ENCODE data around the gene RAD51B. TPM values are rescaled to one million over a fixed set of nuclear protein-coding genes. Genes with fewer than 3 reads are reported as not detected.

The RAD51B gene
- total RNA-seq, 2 experiments from 2014 or later = 27.4 to 31.6 TPM

DNA sequence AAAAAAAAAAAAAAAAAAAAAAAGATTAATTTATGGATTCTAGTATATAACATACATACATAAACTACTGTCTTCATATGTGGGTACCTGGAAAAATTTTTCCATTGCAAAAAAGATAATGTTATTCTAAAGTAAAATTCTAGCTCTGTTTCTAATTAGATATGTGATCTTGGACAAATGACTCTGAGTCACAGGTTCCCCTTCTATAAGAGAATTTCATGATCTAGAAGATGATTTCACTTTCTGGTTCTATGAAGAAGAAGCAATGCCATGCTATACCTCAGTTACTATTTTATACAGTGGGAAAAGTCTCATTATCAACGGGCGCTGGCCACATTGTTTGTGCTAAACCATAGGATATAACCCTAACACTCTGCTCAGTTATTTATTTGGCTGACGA is 622.0 kb downstream of the RAD51B start:
- H3K27ac Mint-ChIP-seq = no peak overlapping the region
- peaks cover 13% of the 10 kb centered on the region for H3K4me1 Mint-ChIP-seq
- peaks cover 7% of the 10 kb centered on the region for H3K36me3 Mint-ChIP-seq
- no peaks in the 10 kb centered on the region for H3K27me3 Mint-ChIP-seq
- H3K9me3 Mint-ChIP-seq = peaks cover under 1% of the 10 kb centered on the region
- no peak for DNase-seq
- no peak overlapping the region for H3K4me3 Mint-ChIP-seq

DNA sequence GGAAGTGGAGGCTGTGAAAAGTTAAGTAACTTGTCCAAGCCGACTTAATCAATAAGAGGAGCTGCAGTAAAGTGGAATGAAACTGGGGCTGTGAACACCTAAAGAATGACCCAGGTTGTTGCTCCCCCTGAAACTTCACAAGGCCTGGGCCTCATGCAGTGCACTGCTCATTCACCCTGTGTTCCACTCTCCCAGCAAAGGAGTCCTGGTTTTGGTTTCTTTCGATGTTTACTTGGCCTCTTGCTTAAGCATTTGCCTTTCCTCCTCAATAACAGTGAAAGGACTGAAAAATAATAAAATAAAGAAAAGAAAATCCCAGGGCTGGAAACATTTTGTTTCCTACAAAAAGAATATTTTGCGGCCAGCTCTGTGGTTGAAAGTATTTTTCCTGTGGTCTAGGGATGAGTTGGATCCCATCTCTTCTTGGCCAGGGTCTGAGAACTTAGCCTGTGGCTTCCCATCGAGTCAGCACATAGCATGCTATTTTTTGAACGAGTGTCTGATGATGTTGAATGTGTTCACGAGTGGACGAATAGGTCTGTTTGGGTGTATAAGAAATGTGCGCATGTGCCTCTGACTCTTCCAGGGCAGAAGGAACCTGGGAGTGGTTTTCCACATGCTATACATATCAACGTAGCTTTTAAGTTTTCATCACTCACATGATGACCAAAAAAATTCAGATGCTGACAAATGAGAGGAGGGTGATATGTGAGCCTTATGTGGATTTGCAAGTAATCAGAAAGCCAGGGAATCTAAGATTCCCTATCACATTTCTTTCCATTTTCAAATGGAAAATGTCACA is 623.5 kb downstream of the RAD51B start:
- peaks cover 7% of the 10 kb centered on the region for H3K36me3 Mint-ChIP-seq
- H3K27ac Mint-ChIP-seq = no peak overlapping the region
- DNase-seq = no peak
- H3K9me3 Mint-ChIP-seq = no peaks in the 10 kb centered on the region
- H3K4me1 Mint-ChIP-seq = peaks cover 18% of the 10 kb centered on the region
- H3K27me3 Mint-ChIP-seq = no peaks in the 10 kb centered on the region
- H3K4me3 Mint-ChIP-seq = no peak overlapping the region

DNA sequence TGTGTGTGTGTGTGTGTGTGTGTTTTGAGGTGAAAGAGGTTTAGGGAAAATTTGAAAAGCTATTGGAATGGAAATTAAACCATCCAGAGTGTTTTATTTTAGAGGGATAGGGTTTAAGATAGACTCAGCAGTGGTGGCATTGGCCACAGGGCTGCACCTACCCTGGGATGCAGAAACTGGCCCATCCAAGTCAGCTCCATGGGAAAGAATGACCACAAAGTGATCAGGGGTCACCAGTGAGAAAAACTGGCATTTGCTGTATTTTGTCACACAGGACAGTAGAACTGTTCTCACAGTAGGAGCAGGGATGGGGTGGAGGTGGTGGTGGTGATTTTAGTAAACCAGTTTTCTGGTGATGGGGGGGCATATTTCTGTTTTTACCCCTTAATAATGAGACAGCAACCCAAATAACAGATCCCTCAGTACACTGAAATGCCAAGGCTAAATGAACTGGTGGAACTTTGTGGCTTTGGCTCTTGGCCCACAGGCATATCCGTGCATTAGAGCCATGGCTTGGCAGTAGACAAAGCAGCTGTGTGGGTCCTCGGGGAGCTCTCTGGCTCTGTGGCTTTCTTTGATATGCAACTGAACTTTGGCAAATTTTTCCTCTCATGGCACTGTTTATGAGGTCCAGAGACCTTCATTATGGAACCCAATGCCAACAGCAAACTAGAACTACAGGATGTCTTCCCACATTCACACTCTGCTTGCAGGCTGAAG is 625.0 kb downstream of the RAD51B start:
- no peak overlapping the region for H3K27ac Mint-ChIP-seq
- peaks cover 18% of the 10 kb centered on the region for H3K4me1 Mint-ChIP-seq
- no peak overlapping the region for H3K4me3 Mint-ChIP-seq
- no peaks in the 10 kb centered on the region for H3K27me3 Mint-ChIP-seq
- H3K9me3 Mint-ChIP-seq = no peaks in the 10 kb centered on the region
- peaks cover 7% of the 10 kb centered on the region for H3K36me3 Mint-ChIP-seq
- no peak for DNase-seq

DNA sequence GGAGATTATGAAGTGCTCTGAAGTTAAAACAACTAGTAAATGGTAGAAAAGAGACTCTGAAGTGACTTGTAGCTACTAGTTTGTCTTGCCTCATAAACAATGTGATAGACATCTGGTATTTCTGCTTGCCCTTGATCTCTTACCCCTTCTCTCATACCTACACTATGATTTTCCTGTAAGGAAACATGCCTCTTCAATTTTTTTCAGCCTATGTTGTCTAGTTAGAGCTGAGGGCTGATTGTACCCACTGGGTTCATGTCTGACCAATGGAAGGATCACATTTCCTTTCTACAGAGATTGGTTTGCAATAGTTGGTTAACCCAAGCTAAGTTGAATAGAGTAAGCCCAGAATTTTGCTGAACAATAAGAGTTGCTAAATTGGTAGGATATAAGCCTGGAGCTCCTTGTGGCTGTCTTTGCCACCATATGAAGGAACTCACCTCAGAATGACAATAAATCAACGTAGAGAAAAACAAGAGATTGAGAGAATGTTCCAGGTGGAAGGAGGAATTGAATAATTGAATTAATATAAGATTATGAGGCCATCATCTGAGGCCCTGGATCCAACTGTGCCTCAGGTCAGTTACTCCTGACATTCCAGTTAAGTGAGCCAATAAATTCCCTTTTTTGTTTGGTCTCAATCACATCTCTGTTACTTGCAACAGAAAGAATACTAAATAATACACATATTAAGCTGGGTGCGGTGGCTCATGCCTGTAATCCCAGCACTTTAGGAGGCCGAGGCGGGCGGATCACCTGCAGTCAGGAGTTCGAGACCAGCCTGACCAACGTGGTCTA is 626.9 kb downstream of the RAD51B start:
- peaks cover 16% of the 10 kb centered on the region for H3K4me1 Mint-ChIP-seq
- no peak for DNase-seq
- peaks cover 7% of the 10 kb centered on the region for H3K36me3 Mint-ChIP-seq
- no peak overlapping the region for H3K4me3 Mint-ChIP-seq
- no peak overlapping the region for H3K27ac Mint-ChIP-seq
- no peaks in the 10 kb centered on the region for H3K9me3 Mint-ChIP-seq
- no peaks in the 10 kb centered on the region for H3K27me3 Mint-ChIP-seq

DNA sequence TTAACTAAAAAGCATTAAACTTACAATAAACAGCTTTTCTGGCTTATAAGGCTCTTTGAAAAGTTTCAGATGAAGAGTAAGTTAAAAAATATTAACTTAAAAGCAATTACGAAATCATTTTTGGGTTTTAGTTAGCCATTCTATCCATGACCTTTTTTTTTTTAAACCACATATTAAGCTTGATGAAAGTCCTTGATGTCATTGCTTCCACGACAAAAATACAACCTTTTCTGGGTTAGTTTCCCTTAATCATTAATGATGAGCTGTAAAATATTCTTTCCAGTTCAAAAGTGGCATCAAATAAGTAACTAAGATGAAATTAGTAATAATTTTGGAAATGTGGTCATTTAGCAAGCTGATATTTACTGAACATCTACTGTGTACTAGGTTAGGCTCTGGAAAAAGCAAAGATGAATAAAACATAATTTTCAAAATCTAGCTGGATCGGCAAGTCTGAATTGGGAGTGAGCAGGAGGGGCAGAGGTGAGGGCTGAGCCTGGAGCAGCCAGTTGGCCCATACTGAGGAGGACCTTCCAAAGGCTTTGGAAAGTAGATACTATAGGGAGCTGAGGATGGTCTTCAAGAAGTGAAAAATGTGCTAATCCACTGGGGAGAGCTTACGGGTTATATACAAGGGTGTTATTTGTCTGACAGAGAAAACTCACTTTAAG is 628.1 kb downstream of the RAD51B start:
- Mint-ChIP-seq H3K36me3 (peaks cover 9% of the 10 kb centered on the region), H3K4me3 (no peak overlapping the region), H3K27me3 (no peaks in the 10 kb centered on the region), H3K27ac (no peak overlapping the region), H3K9me3 (peaks cover 2% of the 10 kb centered on the region), H3K4me1 (peaks cover 10% of the 10 kb centered on the region)
- no peak for DNase-seq

DNA sequence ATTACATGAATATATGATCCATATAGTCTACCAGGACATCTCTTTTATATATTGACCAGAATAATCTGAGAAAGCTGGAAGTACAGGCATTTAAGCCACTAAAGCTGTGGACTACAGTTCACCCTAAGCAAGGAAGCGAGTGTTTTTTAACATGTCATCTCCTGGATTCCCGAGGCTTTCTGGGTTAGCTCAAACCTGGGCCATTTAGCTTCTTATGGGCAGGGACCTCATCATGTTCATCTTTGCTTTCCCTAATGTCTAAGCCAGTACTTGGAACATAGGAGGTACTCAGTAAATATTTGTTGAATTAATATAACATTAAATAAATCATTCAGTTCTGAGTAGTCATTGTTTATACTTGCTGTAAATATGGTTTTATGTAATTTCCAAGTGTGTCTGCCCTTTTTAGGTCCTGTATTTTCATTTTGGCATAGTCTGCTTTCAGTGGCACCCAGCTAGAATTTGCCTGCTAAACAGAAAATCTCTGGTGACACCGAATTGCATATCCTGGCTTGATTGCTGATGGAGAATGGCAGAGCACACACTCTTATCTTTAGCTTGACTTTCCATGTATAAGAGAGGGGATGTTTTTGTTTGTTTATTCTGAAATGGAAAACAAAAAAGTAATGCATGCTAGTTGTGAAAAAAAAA is 628.8 kb downstream of the RAD51B start:
- H3K27ac Mint-ChIP-seq = no peak overlapping the region

DNA sequence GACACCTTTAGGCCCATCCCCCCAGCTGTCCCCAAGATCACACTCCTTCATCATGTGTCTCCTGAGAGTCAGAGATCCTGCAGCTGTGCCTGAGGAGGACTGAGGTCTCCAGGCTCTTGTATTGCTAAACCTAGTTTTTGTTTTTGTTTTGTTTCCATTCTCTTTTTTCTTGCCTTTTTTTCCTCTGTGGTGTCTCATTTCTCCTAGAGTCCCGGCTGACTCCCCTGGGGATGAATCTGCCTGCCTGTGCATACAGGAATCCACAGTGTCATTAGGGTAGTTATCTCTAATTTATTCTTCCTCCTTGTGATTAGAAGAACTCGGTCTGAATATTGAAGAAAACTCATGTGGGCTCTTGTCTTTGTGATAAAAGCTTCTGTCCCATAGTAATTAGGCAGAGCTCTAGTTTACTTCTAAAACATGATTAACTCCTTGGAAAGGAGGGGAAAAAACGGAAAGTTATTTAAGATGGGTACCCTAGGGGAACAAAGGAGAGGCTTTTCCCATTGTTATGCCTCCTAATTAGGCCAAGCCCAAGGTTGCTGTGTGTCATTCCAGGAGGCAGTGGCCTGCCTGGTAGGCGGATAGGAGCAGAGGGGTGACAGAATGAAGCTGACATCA is 630.1 kb downstream of the RAD51B start:
- Mint-ChIP-seq H3K4me1 (peaks cover 8% of the 10 kb centered on the region), H3K4me3 (no peak overlapping the region), H3K27me3 (no peaks in the 10 kb centered on the region), H3K36me3 (peaks cover 8% of the 10 kb centered on the region), H3K9me3 (peaks cover 5% of the 10 kb centered on the region), H3K27ac (no peak overlapping the region)
- DNase-seq = no peak

More for the DNA sequence above, 628.8 kb downstream of the RAD51B start:
- peaks cover 10% of the 10 kb centered on the region for H3K4me1 Mint-ChIP-seq
- peaks cover 9% of the 10 kb centered on the region for H3K36me3 Mint-ChIP-seq
- no peak overlapping the region for H3K4me3 Mint-ChIP-seq
- H3K27me3 Mint-ChIP-seq = no peaks in the 10 kb centered on the region
- H3K9me3 Mint-ChIP-seq = peaks cover 2% of the 10 kb centered on the region
- no peak for DNase-seq

DNA sequence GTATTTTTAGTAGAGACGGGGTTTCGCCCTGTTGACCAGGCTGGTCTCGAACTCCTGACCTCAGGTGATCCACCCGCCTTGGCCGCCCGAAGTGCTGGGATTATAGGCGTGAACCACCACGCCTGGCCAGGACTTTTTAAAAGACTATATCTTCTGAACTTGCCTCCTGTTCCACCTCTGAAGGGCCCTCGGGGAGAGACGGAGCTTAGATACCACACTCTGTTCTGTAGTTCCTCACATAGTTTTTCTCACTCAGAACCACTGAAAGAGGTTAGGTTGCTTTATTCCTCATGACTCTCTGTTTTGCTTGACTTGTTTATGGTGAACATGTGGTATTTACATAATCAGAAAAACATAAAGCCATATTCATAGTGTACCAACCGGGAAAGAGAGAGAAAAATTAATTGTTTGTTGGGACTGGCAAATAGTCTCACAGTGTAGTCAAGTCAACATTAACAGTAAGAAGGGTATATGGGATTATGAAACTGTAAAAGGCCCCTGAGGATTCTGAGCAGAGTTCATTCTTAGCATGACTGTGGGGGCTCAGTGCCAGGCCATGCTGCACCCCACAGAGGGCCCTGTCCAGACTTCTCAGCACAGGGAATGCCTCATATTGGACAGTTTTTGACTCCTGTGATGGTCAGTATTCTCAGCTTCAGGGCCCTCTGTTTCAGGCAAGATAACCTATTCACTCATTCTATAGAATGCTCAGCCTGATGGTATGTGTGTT is 631.0 kb downstream of the RAD51B start:
- H3K36me3 Mint-ChIP-seq = peaks cover 12% of the 10 kb centered on the region
- H3K4me3 Mint-ChIP-seq = no peak overlapping the region

DNA sequence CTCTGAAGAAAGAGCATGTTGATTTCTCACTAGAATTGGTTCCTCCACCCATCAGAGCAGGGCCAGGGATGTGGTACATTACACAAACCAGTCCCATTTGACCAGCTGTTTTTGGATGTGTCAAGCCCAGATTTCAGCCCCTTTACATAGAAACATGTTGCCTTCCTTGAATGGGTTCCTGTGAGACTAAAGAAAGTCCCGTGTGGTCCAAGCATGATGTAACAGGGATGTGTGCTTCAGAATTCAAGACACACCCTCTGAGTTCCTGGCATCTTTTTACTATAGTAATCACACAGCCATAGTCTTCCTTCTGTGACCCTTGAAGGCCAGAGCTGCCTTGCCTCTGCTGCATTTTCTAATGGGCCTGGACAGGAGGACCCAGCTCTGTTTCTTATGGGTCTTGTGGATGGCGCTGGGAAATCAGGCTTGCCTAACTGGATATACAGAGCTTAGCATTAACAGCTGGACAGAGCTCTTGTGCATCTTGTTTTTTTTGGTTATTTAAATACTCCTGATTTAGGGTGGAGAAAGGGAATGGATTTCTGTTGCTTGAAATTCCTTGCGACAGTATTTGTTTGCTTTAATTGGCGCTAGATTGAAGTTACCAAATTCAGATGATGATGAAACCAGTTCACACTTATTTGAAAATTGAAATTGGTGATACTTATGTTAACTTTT is 632.3 kb downstream of the RAD51B start:
- H3K4me1 Mint-ChIP-seq = peaks cover 5% of the 10 kb centered on the region
- peaks cover 11% of the 10 kb centered on the region for H3K9me3 Mint-ChIP-seq
- DNase-seq = no peak
- no peak overlapping the region for H3K4me3 Mint-ChIP-seq
- H3K27ac Mint-ChIP-seq = no peak overlapping the region
- H3K27me3 Mint-ChIP-seq = no peaks in the 10 kb centered on the region
- peaks cover 8% of the 10 kb centered on the region for H3K36me3 Mint-ChIP-seq

More for the DNA sequence above, 631.0 kb downstream of the RAD51B start:
- Mint-ChIP-seq H3K27me3 (no peaks in the 10 kb centered on the region), H3K4me1 (peaks cover 5% of the 10 kb centered on the region), H3K27ac (no peak overlapping the region), H3K9me3 (peaks cover 11% of the 10 kb centered on the region)
- no peak for DNase-seq

DNA sequence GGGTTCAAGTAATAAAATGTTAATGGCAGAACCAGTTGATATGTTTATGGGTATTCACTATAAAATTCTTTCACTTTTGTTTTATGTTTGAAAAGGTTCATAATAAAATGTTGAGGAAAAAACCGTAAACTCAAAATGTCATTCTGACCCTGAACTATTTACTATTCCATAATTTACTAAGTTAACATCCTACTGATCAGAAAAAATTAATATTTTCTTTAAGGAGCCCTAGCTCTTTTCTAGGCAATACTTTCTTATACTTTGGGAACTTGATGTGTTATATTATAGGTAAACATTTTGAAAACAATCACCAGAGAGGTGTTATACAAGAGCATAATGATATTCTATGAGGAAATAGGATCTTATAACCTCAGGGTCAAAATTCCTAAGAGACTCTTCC is 638.7 kb downstream of the RAD51B start:
- Mint-ChIP-seq H3K4me3 (no peak overlapping the region), H3K27ac (no peak overlapping the region), H3K36me3 (peaks cover 6% of the 10 kb centered on the region), H3K27me3 (no peaks in the 10 kb centered on the region), H3K4me1 (no peaks in the 10 kb centered on the region), H3K9me3 (peaks cover 9% of the 10 kb centered on the region)
- no peak for DNase-seq

DNA sequence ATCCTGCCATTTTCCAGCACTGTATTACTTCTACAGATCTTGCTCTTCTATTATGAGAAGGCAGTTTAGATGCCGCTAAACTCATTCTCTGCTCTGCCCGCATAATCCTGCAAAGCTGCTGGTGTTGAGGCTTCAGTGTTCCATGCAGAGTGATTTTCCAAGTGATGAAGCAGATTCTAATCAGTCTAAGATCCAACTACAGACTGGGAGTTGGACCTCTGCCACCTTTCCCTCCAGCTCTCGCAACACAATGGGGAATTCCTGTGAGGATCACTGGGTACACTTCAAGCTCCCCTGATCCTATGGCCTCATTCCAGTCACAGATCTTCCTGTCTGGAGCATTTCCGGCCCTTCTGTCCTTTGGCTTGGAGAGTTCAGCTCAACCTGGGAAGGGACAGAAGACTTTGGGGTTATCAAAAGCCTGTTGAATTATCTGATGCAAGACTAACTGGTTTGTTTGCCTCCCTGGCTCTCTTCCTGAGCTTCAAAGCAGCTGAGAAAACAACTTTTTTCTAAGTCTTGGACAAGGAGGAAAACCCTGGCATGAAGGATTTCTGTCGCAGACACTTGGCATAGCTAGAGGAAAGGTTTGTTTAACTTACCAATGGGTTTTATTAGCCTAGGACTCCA is 639.4 kb downstream of the RAD51B start:
- Mint-ChIP-seq H3K36me3 (peaks cover 6% of the 10 kb centered on the region), H3K4me1 (no peaks in the 10 kb centered on the region), H3K27me3 (no peaks in the 10 kb centered on the region), H3K4me3 (no peak overlapping the region), H3K9me3 (peaks cover 9% of the 10 kb centered on the region), H3K27ac (no peak overlapping the region)
- DNase-seq = no peak

DNA sequence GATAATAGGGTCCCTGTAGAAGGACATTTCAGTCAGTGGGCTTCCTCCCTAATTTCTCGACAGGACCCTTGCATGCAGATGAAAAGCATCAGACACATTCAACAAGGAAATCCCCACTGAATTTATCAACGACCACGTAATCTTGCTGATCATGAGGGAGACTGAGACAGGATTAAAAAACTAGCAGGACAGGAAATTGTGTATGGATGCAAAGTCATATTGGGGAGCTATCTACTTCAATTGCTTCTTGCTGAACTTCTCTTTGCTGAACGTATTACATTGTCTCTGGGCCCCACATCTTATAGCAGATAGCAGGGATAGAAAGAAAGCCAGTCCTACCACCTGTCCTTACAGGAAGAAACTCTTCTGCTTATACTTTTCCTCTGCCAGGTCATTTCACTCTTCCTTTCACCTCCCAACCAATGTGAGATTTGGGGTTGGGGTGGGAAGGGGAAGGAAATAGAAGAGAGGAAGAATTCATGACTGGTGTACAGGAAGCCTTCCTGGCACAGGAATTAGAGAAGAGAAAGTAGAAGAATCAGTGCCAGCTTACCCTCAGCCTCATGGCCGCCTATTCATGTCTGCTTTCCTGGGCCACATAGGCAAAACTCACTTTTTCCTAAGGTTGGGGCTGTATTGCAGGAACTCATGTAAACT is 640.0 kb downstream of the RAD51B start:
- no peak overlapping the region for H3K4me3 Mint-ChIP-seq
- H3K27ac Mint-ChIP-seq = no peak overlapping the region
- H3K4me1 Mint-ChIP-seq = no peaks in the 10 kb centered on the region
- H3K27me3 Mint-ChIP-seq = no peaks in the 10 kb centered on the region
- no peak for DNase-seq
- H3K9me3 Mint-ChIP-seq = peaks cover 7% of the 10 kb centered on the region
- peaks cover 3% of the 10 kb centered on the region for H3K36me3 Mint-ChIP-seq
